Activated naive CD8-positive, alpha-beta T cell (primary cell): ENCODE results near the gene FASN.
"Not testable (repeated sequence)": the region's sequence is repeated elsewhere in the genome, so short reads cannot be mapped to it uniquely, and the experiment has no call there.

Experiments used
- H3K27ac Mint-ChIP-seq: one replicate; pipeline ENCODE4 v1.8.0; 2021; ENCODE audit warnings: mixed read lengths
- H3K27me3 Mint-ChIP-seq: one replicate; pipeline ENCODE4 v1.8.0; 2021; ENCODE audit warnings: mixed read lengths
- H3K36me3 Mint-ChIP-seq: one replicate; pipeline ENCODE4 v1.8.0; 2021; ENCODE audit warnings: mixed read lengths
- H3K4me1 Mint-ChIP-seq: one replicate; pipeline ENCODE4 v1.8.0; 2021; ENCODE audit warnings: low read depth, mixed read lengths
- H3K4me3 Mint-ChIP-seq: one replicate; pipeline ENCODE4 v1.8.0; 2021; ENCODE audit warnings: mild to moderate bottlenecking, mixed read lengths
- H3K9me3 Mint-ChIP-seq: one replicate; pipeline ENCODE4 v1.8.0; 2021; ENCODE audit warnings: low read depth, mixed read lengths

Gene FASN

DNA sequence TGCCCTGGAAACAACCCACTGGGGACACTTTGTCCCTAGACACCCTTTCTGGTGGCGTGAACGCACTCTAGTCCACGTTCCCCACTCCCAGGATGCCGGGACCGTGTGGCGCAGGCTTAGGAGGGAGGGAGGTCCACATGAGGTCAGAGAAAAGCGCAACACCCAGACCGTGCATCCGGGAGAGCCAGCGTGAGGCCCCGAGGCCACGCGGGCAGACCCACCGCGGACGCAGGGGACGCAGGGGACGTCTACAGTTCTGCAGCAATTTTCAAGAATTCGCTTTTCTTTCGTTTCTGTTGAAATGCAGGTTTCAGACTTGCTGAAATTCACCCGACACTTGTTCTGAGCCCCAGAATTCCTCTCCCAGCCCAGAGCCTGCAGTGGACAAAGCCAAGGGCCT is 51.1 kb downstream of the FASN start:
- no peaks in the 10 kb centered on the region for H3K9me3 Mint-ChIP-seq
- no peak overlapping the region for H3K27ac Mint-ChIP-seq
- H3K4me3 Mint-ChIP-seq, result no peak overlapping the region

DNA sequence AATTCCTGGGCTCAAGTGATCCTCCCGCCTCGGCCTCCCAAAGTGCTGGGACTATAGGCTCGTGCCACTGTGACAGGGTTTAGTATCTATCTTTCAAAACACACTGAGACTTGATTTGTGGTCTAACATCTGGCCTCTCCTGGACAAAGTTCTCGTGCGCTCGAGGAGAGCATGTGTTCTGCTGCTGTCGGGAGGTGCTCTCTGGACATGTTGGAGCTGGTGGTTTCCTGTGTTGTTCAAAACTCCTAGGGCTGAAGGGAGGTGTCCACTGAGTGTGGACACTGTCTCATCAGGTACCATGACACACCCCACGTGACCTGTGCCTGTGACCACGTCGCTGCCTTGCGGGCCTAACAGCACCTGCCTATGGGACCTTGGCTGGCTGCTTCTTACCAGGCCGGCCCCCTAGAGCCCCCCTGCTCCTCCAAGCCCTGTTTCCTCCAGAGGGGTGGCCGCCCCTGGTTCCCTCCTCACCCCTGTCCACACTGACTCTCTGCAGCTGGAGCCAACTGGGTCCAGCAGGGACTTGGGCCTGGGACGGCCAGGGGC is 52.0 kb downstream of the FASN start:
- Mint-ChIP-seq H3K27ac (no peak overlapping the region), H3K4me1 (peaks cover 8% of the 10 kb centered on the region), H3K36me3 (no peaks in the 10 kb centered on the region), H3K9me3 (no peaks in the 10 kb centered on the region), H3K4me3 (no peak overlapping the region), H3K27me3 (no peaks in the 10 kb centered on the region)

More for the DNA sequence above, 51.1 kb downstream of the FASN start:
- H3K4me1 Mint-ChIP-seq, result peaks cover 8% of the 10 kb centered on the region
- no peaks in the 10 kb centered on the region for H3K27me3 Mint-ChIP-seq
- H3K36me3 Mint-ChIP-seq, result no peaks in the 10 kb centered on the region

DNA sequence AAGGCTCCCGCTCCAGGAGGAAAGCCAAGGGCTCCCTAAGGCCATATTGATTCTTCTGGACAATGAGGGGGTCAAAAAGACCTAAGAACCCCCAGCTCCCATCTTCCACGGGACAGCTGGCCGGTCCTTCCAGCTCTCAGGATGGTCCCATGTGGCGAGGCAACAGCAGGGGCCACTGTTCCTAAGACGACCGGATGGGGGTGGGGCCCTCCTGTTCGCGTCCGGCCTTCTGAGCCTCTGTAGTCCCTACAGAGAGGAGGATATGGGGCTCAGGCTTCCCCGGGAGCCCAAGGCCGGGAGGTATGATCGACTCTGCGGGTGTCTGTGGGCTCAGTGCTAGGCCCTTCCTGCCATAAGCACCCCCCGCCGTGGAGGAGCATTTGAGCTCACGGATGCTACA is 54.5 kb downstream of the FASN start:
- Mint-ChIP-seq H3K36me3 (no peaks in the 10 kb centered on the region), H3K4me1 (peaks cover 7% of the 10 kb centered on the region), H3K4me3 (no peak overlapping the region), H3K9me3 (no peaks in the 10 kb centered on the region), H3K27me3 (no peaks in the 10 kb centered on the region), H3K27ac (no peak overlapping the region)

DNA sequence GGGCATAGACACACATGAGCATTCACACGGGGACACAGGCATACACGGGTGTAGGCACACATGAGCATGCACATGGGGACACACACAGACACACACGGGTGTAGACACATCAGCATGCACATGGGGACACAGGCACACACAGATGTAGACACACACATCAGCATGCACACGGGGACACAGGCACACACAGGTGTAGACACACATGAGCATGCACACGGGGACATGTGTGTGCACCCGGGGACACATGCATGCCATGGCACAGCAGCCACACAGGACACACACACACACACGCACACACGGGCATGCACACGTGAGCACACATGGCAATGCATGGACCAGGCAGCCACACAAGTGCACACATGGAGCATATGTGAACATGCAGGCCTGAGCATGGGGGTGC is 55.4 kb downstream of the FASN start:
- no peak overlapping the region for H3K4me3 Mint-ChIP-seq
- H3K9me3 Mint-ChIP-seq, result no peaks in the 10 kb centered on the region
- no peaks in the 10 kb centered on the region for H3K36me3 Mint-ChIP-seq
- peaks cover 12% of the 10 kb centered on the region for H3K4me1 Mint-ChIP-seq
- H3K27ac Mint-ChIP-seq, result no peak overlapping the region
- no peaks in the 10 kb centered on the region for H3K27me3 Mint-ChIP-seq

DNA sequence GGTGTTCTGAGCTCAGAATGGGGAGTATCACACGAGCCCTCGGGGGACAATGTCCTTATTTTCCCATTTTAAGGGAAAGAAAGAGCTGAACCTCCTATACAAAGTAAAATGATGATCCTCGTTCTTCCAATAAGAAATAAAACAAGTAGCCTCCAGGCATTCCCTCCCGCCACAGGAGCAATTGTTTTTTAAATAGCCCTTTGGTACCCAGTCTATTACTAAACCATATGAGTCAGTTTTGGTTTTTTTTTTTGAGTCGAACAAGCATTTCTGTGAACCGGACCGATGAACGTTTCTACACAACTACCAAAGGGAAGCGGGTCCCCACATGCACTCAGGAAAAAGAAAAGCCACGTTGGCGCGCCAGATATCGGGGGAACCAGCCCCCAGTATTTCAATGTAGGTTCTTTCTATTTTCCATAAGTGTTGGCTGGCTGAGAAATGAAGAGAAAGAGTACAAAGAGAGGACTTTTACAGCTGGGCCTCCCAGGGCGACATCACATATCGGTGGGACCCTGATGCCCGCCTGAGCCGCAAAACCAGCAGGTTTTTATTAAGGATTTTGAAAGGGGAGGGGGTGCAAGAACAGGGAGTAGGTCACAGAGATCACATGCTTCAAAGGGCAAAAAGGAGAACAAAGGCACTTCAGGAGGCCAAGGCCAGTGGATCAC is 56.8 kb downstream of the FASN start:
- Mint-ChIP-seq H3K27ac (no peak overlapping the region), H3K27me3 (no peaks in the 10 kb centered on the region), H3K4me3 (no peak overlapping the region), H3K4me1 (peaks cover 11% of the 10 kb centered on the region), H3K36me3 (no peaks in the 10 kb centered on the region), H3K9me3 (no peaks in the 10 kb centered on the region)

DNA sequence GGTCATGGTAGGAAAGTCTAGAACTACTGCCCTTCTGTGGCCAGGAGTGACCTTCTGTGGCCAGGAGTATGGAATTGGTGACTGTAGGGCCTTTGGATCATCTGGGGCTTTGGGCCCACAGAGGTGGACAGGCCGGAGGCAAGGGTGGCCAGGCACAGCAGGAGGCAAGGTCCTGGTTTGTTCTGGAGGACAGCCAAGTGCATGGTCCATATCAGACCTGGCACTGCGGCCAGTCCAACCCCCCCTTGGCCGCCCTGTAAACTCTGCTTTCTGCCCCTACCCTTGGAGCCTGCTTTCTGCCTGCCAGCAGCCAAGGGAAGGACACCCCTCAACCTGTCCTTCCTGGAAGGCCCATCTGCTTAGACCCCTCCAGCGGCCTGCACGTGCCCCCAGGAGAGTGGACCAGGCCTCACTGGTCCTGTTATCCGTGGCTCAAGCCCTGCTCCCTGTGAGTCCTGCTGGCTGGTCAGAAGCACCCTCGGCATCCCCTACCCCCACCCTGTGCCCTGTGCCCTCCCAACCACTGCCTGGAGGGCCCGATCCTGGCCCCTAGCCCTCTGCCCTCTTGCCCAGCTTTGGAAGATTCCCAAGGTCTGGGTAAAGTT is 58.2 kb downstream of the FASN start:
- Mint-ChIP-seq H3K4me1 (peaks cover 21% of the 10 kb centered on the region), H3K9me3 (no peaks in the 10 kb centered on the region), H3K36me3 (peaks cover 3% of the 10 kb centered on the region), H3K4me3 (no peak overlapping the region), H3K27ac (no peak overlapping the region), H3K27me3 (no peaks in the 10 kb centered on the region)

DNA sequence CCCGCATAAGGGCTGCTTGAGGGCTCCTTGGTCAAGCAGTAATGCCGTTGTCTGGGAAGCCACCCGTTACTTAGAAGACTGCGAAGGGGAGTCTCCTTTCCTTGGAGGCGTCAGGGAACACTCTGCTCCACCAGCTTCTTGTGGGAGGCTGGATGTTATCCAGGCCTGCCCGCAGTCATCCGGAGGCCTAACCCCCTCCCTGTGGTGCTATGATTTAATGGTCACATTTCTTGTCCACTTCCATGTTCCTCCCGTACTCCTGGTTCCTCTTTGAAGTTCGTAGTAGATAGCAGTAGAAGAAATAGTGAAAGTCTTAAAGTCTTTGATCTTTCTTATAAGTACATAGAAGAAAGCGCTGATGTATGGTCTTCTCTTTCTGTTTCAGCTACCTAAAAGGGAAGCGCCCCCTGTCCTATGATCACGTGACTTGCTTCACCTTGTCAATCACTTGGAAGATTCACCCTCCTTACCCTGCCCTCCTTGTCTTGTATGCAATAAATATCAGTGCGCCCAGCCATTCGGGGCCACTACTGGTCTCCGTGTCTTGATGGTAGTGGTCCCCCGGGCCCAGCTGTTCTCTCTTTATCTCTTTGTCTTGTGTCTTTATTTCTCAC is 59.1 kb downstream of the FASN start:
- peaks cover 21% of the 10 kb centered on the region for H3K4me1 Mint-ChIP-seq
- not testable (repeated sequence) for H3K36me3 Mint-ChIP-seq, H3K27me3 Mint-ChIP-seq, H3K27ac Mint-ChIP-seq, H3K9me3 Mint-ChIP-seq
- peak overlapping the region; percentile 20 for H3K4me3 Mint-ChIP-seq

DNA sequence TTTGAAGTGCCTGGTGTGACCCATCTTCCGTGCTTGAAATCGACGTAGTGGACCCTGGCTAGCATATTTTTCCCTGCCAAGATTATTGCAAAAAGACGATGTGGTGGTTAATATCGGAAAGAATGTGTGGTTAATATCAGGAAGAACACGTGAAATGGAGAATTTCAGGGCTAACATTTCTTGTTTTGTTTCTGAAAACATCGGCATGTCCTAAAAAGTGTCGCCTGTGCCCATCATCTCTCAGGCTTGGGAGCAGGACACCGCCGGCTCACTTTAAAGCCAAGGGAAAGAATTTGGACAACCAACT is 60.2 kb downstream of the FASN start:
- peaks cover 3% of the 10 kb centered on the region for H3K36me3 Mint-ChIP-seq
- H3K4me1 Mint-ChIP-seq, result peaks cover 21% of the 10 kb centered on the region
- H3K4me3 Mint-ChIP-seq, result peak overlapping the region; percentile 81
- H3K9me3 Mint-ChIP-seq, result no peaks in the 10 kb centered on the region
- H3K27me3 Mint-ChIP-seq, result no peaks in the 10 kb centered on the region
- H3K27ac Mint-ChIP-seq, result peak overlapping the region; percentile 81

DNA sequence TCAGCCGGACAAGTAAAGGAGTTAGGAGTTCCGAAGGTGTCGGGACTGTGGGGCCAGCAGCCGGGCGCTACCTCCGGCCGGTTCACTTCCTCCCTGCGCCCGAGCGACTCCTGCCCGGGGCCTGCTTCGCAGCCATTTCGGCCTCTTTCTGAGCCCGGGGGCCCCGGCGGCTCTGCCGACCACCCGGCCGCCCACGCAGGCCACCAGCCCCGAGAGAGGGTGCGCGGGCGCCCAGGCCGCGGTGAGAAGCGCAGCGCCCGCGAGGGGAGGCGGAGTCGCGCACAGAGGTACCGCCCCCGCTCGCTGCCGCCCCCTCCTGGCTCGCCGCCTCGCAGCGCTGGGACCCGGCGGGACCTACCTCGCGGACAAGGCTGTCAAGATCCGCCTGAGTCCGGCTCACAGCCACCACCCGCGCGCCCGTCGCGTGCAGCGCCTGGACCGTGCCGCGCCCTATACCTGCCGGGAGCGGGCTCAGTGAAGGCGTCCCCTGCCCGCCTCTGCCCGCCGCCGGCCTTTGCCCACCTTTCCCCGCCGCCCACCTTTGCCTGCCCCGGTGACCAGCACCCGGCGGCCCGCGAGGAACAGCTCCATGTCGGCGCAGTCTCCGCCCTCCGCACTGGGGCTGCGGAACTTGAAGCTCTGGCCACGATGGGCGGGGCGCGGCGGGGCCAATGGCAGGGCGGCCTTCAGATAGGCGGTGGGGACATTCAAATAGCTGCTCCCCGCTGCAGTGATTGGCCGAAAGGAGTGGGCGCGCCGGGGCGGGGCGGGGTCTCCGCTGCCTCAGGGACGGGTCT is 60.7 kb downstream of the FASN start, which contains the start of gene DCXR:
TSS of gene DCXR (minus strand) at position 606 of the 797 bp plus-strand sequence. CDS start at position 591, 15 bp downstream.
- H3K36me3 Mint-ChIP-seq, result peaks cover 3% of the 10 kb centered on the region
- no peaks in the 10 kb centered on the region for H3K27me3 Mint-ChIP-seq
- no peaks in the 10 kb centered on the region for H3K9me3 Mint-ChIP-seq
- peaks cover 21% of the 10 kb centered on the region for H3K4me1 Mint-ChIP-seq
- peak within 1 kb of the TSS; percentile 81 for H3K27ac Mint-ChIP-seq
- peak within 1 kb of the TSS; percentile 81 for H3K4me3 Mint-ChIP-seq

DNA sequence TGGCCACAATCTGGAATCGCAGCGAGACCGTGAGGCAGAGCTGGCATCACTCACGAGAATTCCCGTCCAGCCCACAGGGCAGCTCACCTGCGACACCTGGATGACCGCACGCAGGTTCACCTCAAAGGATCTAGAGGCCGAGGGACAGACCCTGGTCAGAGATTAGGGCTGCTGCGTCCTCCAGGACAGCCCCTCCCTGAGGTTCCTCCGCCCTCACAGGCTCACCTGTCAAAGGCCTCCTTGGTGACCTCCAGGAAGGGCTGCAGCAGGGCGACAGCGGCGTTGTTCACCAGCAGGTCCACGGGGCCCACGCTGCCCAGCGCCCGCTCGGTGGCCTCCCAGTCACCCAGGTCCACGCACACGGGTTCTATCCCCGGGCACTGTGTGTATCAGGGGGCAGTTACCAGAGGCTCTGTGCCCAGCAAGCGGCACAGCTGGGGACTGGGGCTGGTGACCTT is 61.4 kb downstream of the FASN start:
- H3K9me3 Mint-ChIP-seq, result no peaks in the 10 kb centered on the region
- H3K27ac Mint-ChIP-seq, result no peak overlapping the region
- H3K27me3 Mint-ChIP-seq, result no peaks in the 10 kb centered on the region
- peaks cover 3% of the 10 kb centered on the region for H3K36me3 Mint-ChIP-seq
- H3K4me3 Mint-ChIP-seq, result peak overlapping the region; percentile 69
- peaks cover 21% of the 10 kb centered on the region for H3K4me1 Mint-ChIP-seq

DNA sequence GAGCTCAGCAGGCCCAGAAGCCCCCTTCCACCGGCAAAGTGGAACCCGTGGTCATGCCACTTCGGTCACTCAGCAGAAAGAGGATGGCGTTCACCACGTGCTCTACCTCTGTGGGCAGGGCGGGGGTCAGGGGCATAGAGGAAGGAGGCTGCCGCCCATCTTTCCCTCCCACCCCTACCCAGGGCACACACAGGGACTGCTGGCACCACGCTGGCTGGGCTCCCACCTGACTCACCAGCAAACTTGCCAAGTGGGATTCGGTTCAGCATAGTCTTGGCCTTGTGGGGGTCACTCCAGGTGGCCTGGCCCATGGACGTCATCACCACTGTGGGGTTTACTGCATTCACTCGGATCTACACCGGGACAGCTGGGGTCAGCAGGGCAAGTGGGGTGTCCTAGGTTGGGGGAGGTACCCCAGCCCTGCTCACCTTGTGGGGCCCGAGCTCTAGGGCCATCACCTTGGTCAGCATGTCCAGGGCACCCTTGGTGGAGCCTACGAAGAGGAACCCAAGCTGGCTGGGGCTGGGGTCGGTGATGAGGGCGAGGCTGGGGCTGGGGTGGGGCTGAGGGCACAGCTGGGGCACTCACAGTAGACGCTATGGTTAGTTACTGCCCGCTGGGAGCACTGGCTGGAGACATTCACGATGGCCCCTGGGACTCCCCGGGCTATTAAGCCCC is 61.9 kb downstream of the FASN start:
- Mint-ChIP-seq H3K4me1 (peaks cover 21% of the 10 kb centered on the region), H3K9me3 (no peaks in the 10 kb centered on the region), H3K27ac (no peak overlapping the region), H3K4me3 (peak overlapping the region; percentile 75), H3K36me3 (peaks cover 3% of the 10 kb centered on the region), H3K27me3 (no peaks in the 10 kb centered on the region)

DNA sequence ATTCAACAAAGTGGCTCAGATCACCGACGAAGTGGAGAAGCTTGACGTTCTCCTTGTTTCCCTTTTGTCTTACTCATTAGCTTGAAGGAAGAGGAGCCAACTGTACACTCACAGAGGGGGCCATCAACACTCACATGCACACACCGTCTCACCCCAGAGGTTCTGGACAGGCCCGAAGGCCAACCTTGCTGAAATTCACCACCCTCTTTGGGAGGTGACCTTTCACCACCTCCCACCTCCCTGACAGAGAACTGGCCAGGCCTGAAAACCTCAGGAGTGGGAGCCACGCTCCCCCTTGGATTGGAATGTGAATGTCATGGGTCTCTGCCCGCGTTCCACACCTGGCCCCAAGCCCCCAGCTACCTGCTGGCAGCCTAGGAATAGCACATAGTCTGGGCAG is 62.5 kb downstream of the FASN start:
- H3K27ac Mint-ChIP-seq, result peak overlapping the region; percentile 28
- H3K36me3 Mint-ChIP-seq, result peaks cover 3% of the 10 kb centered on the region
- peaks cover 21% of the 10 kb centered on the region for H3K4me1 Mint-ChIP-seq
- H3K27me3 Mint-ChIP-seq, result no peaks in the 10 kb centered on the region
- H3K4me3 Mint-ChIP-seq, result peak overlapping the region; percentile 75
- H3K9me3 Mint-ChIP-seq, result no peaks in the 10 kb centered on the region

DNA sequence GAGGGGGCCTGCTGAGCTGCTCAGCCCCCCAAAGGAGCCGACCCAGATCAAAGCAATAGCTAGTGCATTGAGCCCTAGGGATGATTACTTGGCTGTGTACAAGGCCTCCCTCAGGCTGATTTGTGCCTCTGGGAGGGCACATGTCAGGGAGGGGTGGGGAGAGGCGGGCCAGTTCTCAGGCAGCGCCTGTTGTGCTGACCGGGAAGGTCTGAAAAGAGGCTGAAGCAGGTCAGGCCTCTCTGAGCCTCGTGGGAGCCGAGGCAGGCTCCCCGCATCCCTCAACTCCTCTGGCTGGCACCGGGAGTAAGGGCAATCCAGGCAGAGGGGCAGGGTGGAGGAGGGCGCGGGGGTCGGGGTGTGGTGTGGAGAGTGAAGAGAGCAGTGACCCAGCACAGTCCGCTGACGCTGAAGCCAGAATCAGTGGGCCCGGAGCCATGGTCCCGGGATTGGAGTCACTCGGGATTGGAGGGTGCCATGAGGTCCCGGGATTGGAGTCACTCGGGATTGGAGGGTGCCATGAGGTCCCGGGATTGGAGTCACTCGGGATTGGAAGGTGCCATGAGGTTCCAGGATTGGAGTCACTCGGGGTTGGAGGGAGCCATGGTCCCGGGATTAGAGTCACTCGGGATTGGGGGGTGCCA is 63.5 kb downstream of the FASN start:
- no peaks in the 10 kb centered on the region for H3K27me3 Mint-ChIP-seq
- no peaks in the 10 kb centered on the region for H3K9me3 Mint-ChIP-seq
- H3K4me3 Mint-ChIP-seq, result peak overlapping the region; percentile 17
- no peak overlapping the region for H3K27ac Mint-ChIP-seq
- peaks cover 3% of the 10 kb centered on the region for H3K36me3 Mint-ChIP-seq
- peaks cover 24% of the 10 kb centered on the region for H3K4me1 Mint-ChIP-seq
